ENCODE results near the gene FNDC11.
A peak's percentile ranks its signal among the peaks of the same experiment; 100 is the strongest.

Gene FNDC11

DNA sequence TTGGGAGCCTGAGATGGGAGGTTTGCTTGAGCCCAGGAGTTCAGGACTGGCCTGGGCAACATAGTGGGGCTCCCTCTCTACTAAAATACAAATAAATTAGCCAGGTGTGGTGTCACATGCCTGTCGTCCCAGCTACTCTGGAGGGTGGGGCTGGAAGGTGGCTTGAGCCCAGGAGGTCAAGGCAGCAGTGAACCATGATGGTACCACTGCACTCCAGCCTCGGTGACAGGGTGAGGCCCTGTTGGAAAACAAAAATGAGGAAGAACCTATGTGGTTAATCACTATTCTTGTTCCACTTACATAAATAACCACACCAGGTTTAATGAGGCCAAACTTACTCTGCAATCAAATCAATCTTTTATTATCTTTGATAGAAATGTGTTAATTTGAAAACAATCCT, 28.0 kb upstream of the FNDC11 start:
- DNase-seq, result no peak

DNA sequence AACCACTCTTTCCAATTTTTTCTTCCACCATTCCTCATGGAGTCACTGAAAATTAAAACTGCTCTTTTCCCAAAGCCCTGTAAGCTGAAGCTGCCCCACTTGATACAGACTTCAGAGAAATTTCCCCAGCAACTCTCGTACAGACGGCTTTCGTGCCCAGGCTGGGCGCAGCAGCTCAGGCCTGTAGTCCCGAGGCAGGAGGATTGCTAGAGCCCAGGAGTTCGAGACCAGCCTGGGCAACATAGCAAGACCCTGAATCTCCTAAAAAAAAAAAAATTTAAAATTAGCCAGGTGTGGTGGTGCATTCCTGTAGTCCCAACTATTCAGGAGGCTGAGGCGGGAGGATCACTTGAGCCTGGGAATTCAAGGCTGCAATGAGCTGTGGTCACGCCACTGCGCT, 26.8 kb upstream of the FNDC11 start:
- DNase-seq, result no peak

DNA sequence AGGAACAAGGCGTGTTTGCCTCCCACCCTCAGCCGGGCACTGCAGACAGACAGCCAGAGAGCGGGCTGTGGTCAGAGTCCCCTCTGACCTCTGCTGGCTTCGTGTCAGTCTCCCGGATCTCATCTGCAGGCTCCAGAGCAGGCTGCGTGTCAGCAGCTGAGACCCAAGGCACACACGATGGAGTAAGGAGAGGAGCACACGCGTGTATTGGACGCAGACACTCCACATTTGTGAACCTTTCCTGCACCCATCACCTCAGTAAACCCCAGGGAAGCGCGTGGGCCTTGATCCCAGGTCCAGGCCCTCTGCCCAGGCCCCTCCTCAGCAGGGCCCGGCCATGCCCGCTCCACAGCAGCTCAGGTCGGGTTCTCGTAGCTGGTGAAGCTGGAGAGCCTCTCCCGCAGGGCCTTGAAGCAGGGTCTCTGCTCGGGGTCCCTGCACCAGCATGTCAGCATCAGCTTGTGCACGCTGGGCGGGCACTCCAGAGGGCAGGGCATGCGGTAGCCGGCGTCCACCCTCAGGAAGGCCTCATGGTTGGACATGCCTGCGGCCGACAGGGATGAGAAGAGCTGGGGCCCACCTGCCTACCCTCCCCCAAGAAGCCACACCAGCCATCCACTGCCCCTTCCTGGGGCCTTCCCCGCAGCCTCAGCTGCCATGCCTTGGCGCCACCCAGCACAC, 24.6 kb upstream of the FNDC11 start:
- DNase-seq, result no peak

DNA sequence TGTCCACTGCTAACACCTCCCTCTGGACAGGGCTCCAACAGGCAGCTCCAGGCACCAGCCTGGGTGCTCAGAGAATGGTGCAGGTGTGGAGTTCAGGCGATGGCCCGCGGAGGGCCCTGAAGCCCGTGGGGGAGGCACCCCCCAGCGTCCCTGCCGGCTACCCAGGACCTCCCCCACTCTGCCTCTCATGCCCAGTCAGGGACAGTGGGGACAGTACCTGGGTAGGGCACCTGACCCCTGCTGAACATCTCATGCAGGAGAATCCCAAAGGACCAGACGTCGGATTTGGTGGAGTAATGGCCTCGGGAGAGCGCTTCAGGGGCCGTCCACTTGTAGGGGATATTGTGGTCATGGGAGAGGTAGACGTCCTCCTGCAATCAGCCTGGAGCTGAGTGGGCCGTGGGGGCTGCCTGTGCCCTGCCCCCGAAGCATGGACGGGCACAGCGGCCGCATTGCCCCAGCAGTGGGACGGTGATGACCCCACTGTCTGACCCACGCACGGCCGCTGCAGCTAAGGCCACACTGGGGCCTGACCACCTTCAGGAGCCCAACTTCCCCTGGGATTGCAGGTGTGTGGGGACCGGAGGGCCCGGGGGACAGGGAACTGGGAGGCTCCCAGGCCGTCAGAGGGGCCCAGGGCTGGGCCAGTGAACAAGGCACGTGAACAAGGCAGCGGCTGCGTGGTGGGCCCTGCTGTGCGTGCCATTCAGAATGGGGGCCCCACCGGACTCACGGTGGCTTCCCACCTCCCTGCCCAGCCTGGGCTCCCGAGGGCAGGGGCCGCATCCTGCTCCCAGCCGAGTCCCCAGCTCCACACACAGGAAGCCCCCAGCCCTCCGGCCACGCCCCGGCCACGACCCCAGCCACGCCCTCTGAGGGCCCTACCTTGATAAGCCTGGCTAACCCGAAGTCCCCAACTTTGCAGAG, 23.8 kb upstream of the FNDC11 start:
- peak; percentile 10 for DNase-seq

DNA sequence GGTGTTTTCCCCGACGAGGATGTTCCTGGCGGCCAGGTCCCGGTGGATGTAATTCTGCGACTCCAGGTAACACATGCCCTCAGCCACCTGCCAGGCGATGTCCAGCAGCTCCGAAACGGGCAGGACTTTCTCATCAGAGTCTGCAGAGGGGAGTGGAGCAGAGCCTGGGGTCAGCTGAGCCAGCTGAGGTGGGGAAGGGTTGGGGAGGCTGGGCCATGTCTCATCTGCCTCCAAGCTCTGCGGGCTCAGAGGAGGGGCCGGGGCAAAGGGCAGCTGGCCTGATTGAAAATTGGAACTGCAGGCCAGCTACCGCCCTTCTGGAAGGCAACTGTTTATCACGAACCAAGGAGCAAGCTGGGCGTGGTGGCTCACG, 23.2 kb upstream of the FNDC11 start:
- DNase-seq, result no peak

DNA sequence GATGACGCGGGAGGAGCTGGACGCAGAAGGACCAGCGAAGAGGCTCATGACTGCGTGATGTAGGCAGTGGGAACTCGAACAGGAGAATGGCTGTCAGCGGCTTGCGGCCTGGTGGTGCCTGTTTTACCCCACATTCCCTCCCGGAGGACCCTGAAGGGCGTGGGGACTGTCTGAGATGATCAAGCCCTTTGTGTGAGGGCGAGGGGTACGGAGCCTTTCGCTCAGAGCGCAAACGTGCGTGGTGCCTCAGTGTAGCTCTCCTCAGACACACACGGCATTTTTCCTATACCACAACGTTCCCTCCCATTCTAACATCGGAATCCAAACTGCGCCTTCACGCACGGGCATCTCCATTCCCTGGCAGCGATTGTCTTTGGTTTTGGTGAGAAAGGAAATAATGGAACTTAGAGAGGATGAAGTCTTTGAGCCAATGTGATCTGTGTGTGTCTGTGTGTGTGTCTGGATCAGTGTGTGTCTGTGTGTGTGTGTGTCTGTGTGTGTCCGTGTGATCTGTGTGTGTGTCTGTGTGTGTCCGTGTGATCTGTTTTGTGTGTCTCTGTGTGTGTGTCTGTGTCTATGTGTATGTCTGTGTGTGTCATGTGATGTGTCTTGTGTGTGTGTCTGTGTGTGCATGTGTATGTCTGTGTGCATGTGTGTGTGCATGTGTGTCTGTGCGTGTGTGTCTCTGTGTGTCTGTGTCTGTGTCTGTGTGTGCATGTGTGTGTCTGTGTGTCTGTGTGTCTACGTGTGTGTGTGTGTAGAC, 22.1 kb upstream of the FNDC11 start:
- DNase-seq, result no peak

DNA sequence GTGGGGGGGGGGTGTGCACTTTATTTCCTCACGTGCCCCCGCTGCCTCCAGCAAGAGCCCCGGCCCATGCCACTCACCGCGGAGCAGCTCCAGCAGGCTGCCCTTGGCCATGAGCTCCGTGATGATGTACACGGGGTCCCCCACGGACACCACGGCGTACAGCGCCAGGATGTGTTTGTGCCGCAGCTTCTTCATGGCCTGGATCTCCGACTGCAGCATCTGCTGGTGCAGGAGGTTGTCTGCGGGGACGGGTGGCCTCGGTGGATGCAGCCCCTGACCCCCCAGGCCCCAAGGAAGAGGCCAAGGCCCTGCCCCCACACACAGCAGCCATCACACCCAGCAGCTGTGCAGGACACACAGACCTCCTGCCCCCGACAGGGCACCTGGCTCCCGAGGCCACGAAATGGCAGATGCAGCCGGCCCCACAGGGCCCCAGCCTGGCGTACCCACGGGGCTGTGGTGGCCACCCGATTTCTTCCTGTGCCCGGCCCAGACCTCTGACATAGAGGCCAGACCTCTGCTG, 21.4 kb upstream of the FNDC11 start:
- no peak for DNase-seq

DNA sequence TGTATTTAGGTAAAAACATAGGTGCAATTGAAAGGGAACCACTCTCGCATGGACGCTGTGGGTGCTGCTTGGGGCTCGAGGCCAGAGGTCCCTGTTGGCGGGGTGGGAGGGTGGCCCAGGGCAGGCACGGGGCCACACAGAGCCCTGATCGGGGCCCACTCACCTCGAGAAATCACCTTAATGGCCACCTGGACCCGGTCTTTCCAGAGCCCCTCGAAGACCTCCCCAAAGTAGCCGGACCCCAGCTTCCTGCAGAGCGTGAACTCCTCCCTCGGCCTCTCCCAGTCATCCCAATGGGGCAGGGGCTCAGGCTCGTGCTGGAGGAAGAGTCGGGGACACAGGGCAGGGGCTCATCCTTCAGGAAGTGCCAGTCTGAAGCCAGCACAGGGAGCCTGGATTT, 20.6 kb upstream of the FNDC11 start:
- no peak for DNase-seq

DNA sequence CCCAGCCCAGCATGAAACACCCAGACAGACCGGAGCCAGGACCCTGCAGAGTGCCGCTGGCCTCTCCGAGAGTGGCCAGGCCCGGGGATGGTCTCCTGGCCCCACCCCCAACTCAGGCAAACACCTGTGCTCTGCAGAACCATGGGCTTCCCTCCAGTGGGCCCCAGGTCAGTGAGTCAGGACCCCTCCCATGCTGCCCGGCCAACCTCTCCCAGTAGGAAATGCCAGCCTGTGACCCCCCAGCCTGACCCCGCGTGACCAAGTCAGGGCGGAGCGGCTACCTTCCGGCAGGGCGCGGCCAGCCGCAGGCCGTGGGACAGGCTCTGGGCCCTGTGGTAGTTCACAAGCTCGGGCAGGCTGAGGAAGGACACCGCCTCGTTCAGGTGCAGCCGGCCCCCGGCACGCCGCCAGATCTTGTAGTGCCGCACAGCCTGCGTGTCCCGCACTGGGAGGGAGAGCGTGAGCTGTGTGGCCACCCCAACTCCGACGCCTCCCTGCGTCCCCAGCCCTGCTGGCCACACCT, 20.0 kb upstream of the FNDC11 start:
- DNase-seq, result no peak

DNA sequence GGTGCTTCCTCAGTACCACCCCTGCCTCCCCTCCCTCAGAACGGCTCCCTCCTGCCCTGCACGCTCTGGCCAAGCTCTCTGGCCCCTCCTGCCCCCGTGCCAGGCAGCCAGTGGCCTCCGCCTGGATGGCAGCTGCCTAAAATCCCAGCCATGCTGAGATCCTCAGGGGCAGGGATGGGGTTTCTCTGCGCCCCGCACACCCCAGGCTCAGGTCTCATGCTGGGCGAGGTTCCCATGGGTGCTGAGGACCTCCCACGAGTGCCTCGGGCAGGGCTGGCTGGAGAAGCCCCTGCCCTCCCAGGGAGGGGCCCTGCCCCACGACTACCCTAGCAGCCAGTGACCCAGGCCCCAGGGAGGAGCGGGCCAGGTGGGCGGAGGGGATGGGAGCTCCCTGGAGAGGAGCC, 19.5 kb upstream of the FNDC11 start:
- DNase-seq, result no peak

DNA sequence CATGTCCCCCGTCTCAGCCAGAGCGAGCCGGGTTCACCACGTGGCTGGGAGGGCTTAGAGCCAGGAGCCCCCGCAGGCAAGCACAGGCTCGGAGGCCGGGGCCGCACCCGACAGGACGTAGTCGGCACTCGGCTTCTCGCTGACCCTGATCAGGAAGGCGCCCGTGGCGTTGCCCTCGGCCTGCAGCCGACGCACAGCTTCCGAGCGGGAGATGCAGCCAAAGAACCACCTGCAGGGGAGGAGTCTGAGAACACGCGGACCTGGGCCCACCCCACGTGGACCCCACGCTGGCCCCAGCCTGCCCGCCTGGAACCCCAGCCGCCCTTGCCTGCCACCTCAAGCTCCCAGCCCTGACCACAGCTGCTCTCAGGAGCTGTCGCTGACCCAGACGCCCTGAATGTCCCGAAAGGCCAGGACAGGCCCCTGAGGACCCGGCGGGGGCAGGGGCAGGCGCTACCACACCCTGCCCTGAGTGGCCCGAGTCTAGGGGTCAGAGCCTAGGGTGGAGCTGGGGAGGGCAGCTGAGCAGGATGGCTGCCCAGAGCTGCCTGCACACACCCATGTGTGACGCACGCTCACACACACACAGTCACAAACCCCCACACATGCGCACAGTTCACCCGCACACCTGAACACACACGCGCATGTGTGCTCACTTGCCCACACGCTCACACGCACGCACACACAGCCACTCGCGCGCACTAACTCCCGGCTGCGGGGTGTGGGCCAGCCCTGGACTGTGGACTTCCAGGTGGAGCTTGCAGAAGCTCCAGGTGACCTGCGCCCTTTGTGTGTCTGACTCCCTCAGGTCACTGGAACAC, 18.9 kb upstream of the FNDC11 start:
- no peak for DNase-seq

DNA sequence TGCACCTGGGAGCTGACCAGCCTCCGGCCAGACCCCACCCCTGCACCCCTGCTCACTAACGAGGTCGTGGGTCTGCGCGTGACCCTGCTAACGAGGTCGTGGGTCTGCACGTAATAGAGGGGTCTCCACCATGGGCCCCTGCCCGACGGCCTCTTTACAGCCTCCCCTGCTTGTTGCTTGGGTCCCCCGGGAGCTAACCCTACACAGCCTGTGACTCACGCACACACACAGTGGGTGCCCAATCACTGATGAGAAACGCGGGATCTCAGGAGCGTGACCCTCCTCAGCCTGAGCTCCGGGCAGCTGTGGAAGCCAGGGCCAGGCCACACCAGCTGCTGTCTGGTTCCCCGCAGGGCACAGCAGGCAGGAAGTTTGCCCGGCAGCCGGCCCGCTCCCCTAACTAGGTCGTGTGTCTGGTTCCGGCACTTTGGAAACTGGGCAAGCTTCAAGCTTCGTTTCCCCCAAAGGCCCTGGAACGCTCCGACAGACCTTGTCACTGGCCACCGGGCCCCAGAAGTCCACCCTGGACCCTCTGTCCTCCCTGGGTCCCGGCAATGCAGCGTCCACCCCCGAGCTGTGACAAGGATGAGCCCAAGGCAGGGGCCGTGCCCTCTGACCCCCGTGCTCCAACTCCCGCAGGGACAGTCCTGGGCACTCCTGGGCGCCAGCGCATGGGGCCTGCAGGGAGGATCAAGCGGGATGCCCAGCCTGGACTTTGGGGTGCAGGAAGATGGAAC, 17.6 kb upstream of the FNDC11 start:
- DNase-seq, result no peak

DNA sequence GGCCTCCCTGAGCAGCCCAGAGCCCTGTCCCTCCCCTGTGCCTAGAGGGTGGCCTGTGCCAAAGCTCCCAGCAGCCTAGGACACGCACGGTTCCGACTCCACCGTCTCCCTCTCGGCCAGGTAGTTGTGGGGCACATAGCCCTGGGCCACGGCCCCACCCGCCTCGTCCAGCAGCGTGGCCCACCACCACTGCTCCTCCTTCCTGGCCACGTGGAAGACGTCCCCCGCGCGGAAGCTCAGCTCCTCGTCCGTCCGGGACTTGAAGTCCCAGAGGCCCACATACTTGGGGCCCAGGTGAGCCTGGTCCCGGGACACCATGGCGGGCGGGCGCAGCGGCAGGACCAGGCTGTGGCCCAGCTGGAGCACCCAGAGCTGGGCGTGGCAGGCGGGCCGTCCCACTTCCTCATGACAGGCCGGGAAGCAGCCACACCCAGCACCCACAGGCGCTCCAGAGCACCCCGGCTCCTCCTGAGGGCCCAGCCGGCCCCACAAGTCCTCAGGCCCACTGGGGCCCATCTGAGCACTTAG, 16.9 kb upstream of the FNDC11 start, which contains the start of gene PTK6:
PTK6 (minus strand) TSS at position 380 of the 528 bp plus-strand sequence; CDS start at position 318, 62 bp downstream.
- no peak for DNase-seq

DNA sequence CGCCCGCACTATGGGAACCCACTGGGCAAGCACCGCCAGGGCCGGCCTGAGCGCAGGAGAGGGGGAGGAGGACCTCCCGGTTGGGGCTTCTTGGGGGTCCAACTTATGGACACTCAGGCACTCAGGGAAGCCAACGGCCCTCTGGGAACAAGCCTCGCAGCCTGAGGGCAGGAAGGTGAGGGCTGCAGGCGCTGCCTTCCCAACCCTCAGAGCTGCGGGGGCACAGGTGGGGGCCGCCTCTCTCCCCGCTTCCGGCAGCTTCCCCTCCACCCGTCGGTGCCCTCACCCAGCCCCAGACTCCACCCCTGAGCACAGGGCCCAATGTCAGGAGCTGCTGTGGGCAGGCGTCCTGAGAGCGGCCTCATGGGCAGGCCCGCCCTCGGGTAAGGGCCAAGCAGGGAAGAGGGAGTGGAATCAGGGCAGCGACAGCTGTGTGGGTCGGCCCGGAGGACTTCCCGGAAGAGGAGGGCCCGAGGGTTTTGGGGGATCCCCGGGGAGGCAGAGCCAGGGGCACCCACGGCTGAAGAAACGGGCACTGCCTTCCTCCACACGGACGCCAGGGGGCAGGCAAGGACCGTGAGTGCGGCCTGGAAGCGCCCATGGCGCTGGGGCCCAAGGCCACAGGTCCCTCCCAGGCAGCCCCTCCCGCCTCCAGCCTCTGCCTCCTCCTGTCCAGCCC, 16.3 kb upstream of the FNDC11 start:
- DNase-seq, result peak; percentile 92

DNA sequence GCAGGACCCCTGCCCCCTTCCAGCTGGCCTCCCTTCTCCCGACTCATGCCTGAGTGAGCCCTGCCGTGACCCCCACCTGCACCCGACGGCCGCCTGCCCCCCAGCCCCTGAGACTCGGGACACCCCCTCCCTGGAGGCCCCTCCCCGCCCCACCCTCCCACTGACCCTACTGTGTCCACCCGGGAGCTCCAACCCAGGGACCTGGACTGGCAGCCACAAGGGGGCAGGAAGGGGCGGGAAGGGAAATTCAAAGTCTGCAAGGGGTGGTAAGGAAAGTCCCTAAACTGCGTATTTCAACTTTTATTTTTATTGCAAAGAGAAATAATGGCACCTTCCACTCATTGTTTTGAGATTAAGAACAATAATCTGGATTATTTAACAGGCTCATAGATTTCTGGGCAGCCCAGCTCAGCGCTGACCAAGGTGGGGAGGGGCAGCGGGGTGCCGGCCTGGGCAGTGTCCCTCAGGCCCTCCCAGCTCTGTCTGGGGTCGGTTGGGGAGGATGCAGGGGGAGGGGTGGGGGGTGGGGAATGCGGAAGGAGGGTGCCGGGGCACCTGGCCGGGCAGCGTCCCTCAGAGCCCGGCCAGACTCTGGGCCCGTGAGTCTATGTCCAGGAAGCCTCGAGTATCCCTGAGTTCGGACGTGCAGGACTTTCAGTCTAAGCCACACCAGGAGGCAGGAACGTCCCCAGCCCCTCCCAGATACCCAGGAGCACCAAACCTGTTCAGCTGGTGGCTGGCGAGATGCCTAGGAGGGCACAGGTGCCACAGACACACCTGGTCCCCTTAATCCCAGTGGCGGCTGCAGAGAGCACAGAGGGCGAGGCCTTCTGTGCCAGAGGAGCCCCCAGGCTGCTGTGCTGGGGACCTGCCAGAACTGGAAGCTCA, 15.5 kb upstream of the FNDC11 start:
- DNase-seq, result no peak

DNA sequence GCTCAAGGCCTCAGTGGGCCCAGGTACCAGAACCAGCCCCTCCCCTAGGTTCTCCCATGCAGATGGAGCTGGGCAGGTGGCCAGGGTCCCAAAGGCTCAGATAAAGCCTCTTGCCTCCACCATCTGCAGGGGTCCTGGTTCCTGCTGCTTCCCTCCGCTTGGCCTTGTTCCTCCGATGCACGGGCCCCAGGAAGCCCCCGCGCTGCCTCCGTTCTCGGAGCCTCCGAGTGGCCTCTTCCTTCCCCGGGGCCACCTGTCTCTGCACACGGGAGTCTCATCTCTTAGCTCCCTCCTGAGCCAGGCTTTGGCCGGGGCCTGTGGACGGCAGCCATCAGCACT, 14.9 kb upstream of the FNDC11 start:
- DNase-seq, result no peak

DNA sequence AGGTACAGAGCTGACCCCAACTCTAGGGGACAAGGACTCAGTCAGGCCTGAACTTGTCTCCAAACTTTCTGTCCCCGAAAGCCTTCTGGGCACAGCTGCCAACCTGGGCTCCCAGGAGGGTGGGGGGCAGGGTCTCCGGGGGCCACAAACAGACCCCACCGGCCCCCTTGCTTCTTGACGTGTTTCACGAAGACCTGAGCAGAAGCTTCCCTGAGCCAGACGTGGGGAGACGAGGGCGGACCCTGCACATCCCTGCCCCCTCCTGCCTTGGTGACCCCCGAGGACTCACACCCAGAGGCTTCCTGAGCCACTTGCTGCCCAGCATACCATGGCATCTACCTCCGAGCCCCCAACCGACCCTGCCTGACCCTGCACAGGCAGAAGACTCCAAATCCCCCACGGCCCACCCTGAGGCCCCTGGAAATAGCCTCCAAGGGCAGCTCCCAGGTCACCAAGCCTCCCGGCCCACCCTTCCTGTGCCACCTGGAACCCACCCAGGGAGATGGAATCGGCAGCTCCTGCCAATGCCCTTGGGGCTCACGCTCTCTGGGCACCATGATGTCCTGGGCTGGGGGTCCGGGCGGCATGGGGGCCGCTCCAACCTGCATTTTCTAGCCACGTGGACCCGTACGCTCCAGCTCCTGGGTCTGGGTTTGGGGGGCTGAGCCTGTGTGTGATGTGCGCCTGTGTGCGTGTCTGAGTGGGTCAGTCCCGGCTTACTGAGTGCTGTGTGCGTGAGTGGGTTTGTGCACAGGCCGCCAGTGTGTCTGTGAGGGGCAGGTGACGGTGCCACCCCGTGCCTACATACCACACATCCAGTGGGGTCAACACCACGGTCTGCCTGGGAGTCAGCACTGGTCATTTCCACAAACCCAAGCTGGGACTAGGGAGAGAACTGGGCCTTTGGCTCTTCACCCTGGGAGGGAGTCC, 14.3 kb upstream of the FNDC11 start:
- no peak for DNase-seq

DNA sequence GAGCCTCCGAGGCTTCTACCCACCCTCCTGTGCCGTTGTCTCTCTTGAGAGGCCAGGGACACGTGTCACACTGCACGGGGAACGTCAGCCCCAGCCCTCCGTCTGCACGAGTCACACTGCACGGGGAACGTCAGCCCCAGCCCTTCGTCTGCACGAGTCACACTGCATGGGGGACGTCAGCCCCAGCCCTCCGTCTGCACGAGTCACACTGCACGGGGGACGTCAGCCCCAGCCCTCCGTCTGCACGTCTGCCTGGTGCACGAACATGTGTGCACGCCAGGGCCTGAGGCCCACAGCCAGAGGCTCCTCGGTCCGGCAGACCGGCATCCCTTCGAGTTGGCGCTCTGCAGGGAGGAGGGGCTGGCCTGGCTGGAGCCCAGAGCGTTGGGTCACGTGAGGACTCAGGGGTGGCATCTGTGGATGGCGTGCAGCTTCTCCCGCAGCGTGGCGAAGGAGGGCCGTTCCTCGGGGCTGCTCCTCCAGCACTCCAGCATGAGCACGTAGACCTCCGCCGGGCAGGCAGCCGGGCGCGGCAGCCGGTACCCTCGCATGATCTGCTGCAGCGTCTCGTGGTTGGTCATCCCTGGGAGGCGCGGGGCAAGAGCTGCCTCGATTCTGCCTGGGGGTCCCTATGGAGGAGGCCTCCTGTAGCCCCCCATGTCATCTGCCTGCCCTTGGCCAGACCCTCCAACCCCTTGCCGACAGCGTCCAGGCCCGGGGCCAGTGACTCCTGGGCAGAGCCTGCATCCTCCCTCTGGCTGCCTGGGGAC, 13.4 kb upstream of the FNDC11 start:
- DNase-seq, result no peak
